ENCODE data around the gene GGA2.
"Not testable (repeated sequence)": the region's sequence is repeated elsewhere in the genome, so short reads cannot be mapped to it uniquely, and the experiment has no call there.

The GGA2 gene

GRCh38 chr16:23491490-23492391 is 18.6 kb downstream of the GGA2 start:
- no peaks in the 10 kb centered on the region for H3K27me3 ChIP-seq (ENCODE audit: insufficient read depth, low read length)
- no peak overlapping the region for H3K4me3 ChIP-seq (ENCODE audit: low read length)
- H3K9me3 ChIP-seq (ENCODE audit: low read length) = no peaks in the 10 kb centered on the region
- H3K4me1 ChIP-seq (ENCODE audit: insufficient read depth, low read length) = no peaks in the 10 kb centered on the region
- H3K36me3 ChIP-seq (ENCODE audit: insufficient read depth, low read length) = peaks cover 76% of the 10 kb centered on the region
- no peak overlapping the region for H2AFZ ChIP-seq (ENCODE audit: low read depth, low read length)

GRCh38 chr16:23486480-23486879 is 23.8 kb downstream of the GGA2 start:
- Histone ChIP-seq H3K9me3 (ENCODE audit: low read length) (no peaks in the 10 kb centered on the region), H3K4me1 (ENCODE audit: insufficient read depth, low read length) (no peaks in the 10 kb centered on the region), H2AFZ (ENCODE audit: low read depth, low read length) (no peak overlapping the region), H3K4me3 (ENCODE audit: low read length) (no peak overlapping the region), H3K36me3 (ENCODE audit: insufficient read depth, low read length) (peaks cover 82% of the 10 kb centered on the region), H3K27me3 (ENCODE audit: insufficient read depth, low read length) (no peaks in the 10 kb centered on the region)

- Histone ChIP-seq H3K9me3 (ENCODE audit: low read length) (no peaks in the 10 kb centered on the region), H3K27me3 (ENCODE audit: insufficient read depth, low read length) (no peaks in the 10 kb centered on the region), H2AFZ (ENCODE audit: low read depth, low read length) (no peak overlapping the region), H3K4me1 (ENCODE audit: insufficient read depth, low read length) (no peaks in the 10 kb centered on the region), H3K4me3 (ENCODE audit: low read length) (no peak overlapping the region), H3K36me3 (ENCODE audit: insufficient read depth, low read length) (peaks cover 82% of the 10 kb centered on the region)
Observed at GRCh38 chr16:23485841-23486240, 24.5 kb downstream of the GGA2 start.

DNA sequence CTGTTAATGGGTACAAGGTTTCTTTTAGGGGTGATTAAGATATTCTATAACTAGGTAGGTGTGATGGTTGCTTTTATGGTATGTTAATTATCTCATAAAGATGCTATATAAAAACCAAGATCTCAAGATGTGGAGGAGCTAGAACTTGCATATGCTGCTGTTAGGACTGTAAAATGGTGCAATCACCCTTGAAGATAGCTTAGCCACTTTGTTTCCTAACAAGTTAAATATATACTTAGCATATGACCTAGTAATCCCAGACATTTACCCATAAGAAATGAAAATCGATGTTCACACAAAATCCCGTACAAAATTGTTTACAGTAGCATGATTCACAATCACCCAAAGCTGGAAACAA is 25.1 kb downstream of the GGA2 start:
- Histone ChIP-seq H2AFZ (ENCODE audit: low read depth, low read length) (no peak overlapping the region), H3K36me3 (ENCODE audit: insufficient read depth, low read length) (peaks cover 86% of the 10 kb centered on the region), H3K4me3 (ENCODE audit: low read length) (no peak overlapping the region), H3K4me1 (ENCODE audit: insufficient read depth, low read length) (no peaks in the 10 kb centered on the region), H3K27me3 (ENCODE audit: insufficient read depth, low read length) (no peaks in the 10 kb centered on the region), H3K9me3 (ENCODE audit: low read length) (no peaks in the 10 kb centered on the region)

- H2AFZ ChIP-seq (ENCODE audit: low read depth, low read length) = no peak overlapping the region
- H3K36me3 ChIP-seq (ENCODE audit: insufficient read depth, low read length) = peaks cover 86% of the 10 kb centered on the region
Observed at GRCh38 chr16:23484510-23485256, 25.6 kb downstream of the GGA2 start.

GRCh38 chr16:23483492-23483891 is 26.8 kb downstream of the GGA2 start:
- H2AFZ ChIP-seq (ENCODE audit: low read depth, low read length); H3K27me3 ChIP-seq (ENCODE audit: insufficient read depth, low read length); H3K9me3 ChIP-seq (ENCODE audit: low read length); H3K4me1 ChIP-seq (ENCODE audit: insufficient read depth, low read length); H3K4me3 ChIP-seq (ENCODE audit: low read length): not testable (repeated sequence)
- peaks cover 89% of the 10 kb centered on the region for H3K36me3 ChIP-seq (ENCODE audit: insufficient read depth, low read length)

More at GRCh38 chr16:23484510-23485256, 25.6 kb downstream of the GGA2 start:
- H3K4me3 ChIP-seq (ENCODE audit: low read length) = no peak overlapping the region
- H3K9me3 ChIP-seq (ENCODE audit: low read length) = no peaks in the 10 kb centered on the region
- no peaks in the 10 kb centered on the region for H3K4me1 ChIP-seq (ENCODE audit: insufficient read depth, low read length)
- H3K27me3 ChIP-seq (ENCODE audit: insufficient read depth, low read length) = no peaks in the 10 kb centered on the region

DNA sequence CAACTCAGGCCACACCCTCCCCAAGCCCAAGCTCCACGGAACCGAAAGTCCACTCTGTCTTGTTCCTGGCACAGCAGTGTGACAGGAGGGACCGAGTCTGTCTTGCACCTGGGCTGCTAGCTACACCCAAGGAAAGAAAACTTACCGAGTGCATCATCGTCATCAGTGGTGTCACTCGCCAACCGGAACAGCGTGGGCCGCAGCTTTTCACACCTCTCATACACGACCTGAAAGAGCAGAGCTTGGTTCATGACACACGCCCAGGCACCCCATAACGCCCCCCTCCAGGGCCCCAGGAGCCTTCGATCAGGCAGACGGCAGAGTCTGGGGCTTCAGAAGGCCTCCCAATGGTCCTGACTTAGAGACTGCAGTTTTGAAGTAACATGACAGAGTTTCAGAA is 27.5 kb downstream of the GGA2 start:
- Histone ChIP-seq H3K4me3 (ENCODE audit: low read length) (no peak overlapping the region), H2AFZ (ENCODE audit: low read depth, low read length) (no peak overlapping the region), H3K27me3 (ENCODE audit: insufficient read depth, low read length) (no peaks in the 10 kb centered on the region), H3K9me3 (ENCODE audit: low read length) (no peaks in the 10 kb centered on the region), H3K4me1 (ENCODE audit: insufficient read depth, low read length) (no peaks in the 10 kb centered on the region), H3K36me3 (ENCODE audit: insufficient read depth, low read length) (peaks cover 86% of the 10 kb centered on the region)

GRCh38 chr16:23480257-23480656 is 30.0 kb downstream of the GGA2 start:
- Histone ChIP-seq H2AFZ (ENCODE audit: low read depth, low read length) (no peak overlapping the region), H3K27me3 (ENCODE audit: insufficient read depth, low read length) (no peaks in the 10 kb centered on the region), H3K4me3 (ENCODE audit: low read length) (no peak overlapping the region), H3K9me3 (ENCODE audit: low read length) (no peaks in the 10 kb centered on the region), H3K4me1 (ENCODE audit: insufficient read depth, low read length) (no peaks in the 10 kb centered on the region), H3K36me3 (ENCODE audit: insufficient read depth, low read length) (peaks cover 86% of the 10 kb centered on the region)

DNA sequence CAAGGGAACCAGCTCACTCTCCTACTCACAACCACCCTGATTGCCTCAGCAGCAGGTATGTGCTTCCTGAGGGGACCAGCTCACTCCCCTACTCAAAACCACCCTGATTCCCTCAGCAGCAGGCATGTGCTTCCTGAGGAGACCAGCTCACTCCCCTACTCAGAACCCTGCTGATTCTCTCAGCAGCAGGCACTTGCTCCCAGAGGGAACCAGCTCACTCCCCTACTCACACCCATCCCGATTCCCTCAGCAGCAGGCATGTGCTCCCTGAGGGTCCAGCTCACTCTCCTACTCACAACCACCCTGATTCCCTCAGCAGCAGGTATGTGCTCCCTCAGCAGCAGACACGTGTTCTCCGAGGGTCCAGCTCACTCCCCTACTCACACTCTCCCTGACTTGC is 31.2 kb downstream of the GGA2 start:
- Histone ChIP-seq H3K4me1 (ENCODE audit: insufficient read depth, low read length) (no peaks in the 10 kb centered on the region), H2AFZ (ENCODE audit: low read depth, low read length) (no peak overlapping the region), H3K4me3 (ENCODE audit: low read length) (no peak overlapping the region), H3K27me3 (ENCODE audit: insufficient read depth, low read length) (no peaks in the 10 kb centered on the region), H3K36me3 (ENCODE audit: insufficient read depth, low read length) (peaks cover 83% of the 10 kb centered on the region), H3K9me3 (ENCODE audit: low read length) (no peaks in the 10 kb centered on the region)

GRCh38 chr16:23478566-23478965 is 31.7 kb downstream of the GGA2 start:
- H3K4me1 ChIP-seq (ENCODE audit: insufficient read depth, low read length) = no peaks in the 10 kb centered on the region
- peaks cover 89% of the 10 kb centered on the region for H3K36me3 ChIP-seq (ENCODE audit: insufficient read depth, low read length)
- no peaks in the 10 kb centered on the region for H3K27me3 ChIP-seq (ENCODE audit: insufficient read depth, low read length)
- H3K9me3 ChIP-seq (ENCODE audit: low read length) = no peaks in the 10 kb centered on the region
- H2AFZ ChIP-seq (ENCODE audit: low read depth, low read length) = no peak overlapping the region
- no peak overlapping the region for H3K4me3 ChIP-seq (ENCODE audit: low read length)

- H3K36me3 ChIP-seq (ENCODE audit: insufficient read depth, low read length) = peaks cover 83% of the 10 kb centered on the region
Observed at GRCh38 chr16:23476289-23476688, 34.0 kb downstream of the GGA2 start.

GRCh38 chr16:23469814-23470213 is 40.5 kb downstream of the GGA2 start:
- Histone ChIP-seq H3K4me3 (ENCODE audit: low read length) (no peak overlapping the region), H3K36me3 (ENCODE audit: insufficient read depth, low read length) (peaks cover 79% of the 10 kb centered on the region), H2AFZ (ENCODE audit: low read depth, low read length) (no peak overlapping the region), H3K4me1 (ENCODE audit: insufficient read depth, low read length) (no peaks in the 10 kb centered on the region), H3K27me3 (ENCODE audit: insufficient read depth, low read length) (no peaks in the 10 kb centered on the region), H3K9me3 (ENCODE audit: low read length) (no peaks in the 10 kb centered on the region)

More at GRCh38 chr16:23476289-23476688, 34.0 kb downstream of the GGA2 start:
- Histone ChIP-seq H3K9me3 (ENCODE audit: low read length) (no peaks in the 10 kb centered on the region), H3K4me3 (ENCODE audit: low read length) (no peak overlapping the region), H3K4me1 (ENCODE audit: insufficient read depth, low read length) (no peaks in the 10 kb centered on the region), H3K27me3 (ENCODE audit: insufficient read depth, low read length) (no peaks in the 10 kb centered on the region), H2AFZ (ENCODE audit: low read depth, low read length) (no peak overlapping the region)

DNA sequence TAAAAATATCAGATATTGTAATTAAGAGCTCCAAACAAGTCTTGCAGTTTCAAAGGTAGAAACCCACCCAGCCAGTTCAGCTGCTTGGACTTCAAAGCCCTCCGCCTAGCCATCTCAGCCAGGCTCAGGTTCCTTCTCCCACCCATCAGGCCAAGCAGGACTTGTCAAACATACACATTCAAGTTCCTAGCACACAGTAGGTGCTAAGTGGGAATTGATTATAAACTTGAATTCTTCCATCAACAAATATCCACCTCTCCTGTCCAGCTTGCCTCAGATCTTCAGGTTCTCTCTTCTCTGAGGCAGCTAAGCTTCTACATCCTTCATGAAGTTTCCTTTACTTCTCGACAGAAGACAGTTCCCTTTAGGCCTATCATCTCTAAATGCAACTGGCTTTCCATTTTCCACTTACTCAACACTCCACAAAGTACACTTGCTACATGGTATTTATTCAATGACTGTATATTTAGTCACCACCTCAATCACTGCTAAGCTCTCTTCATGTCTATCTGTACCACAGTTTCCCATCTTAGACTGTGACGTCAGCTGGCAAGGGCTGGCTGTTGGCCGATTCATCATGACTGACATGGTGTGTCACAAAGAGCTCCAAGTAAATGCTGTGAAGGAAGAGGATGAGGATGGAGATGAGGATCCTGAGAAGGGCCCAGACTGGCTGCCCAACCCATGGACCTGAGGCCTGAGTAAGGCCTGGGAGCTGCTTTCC is 44.0 kb downstream of the GGA2 start:
- no peaks in the 10 kb centered on the region for H3K4me1 ChIP-seq (ENCODE audit: insufficient read depth, low read length)
- H3K9me3 ChIP-seq (ENCODE audit: low read length) = no peaks in the 10 kb centered on the region
- H3K27me3 ChIP-seq (ENCODE audit: insufficient read depth, low read length) = no peaks in the 10 kb centered on the region
- no peak overlapping the region for H2AFZ ChIP-seq (ENCODE audit: low read depth, low read length)
- H3K4me3 ChIP-seq (ENCODE audit: low read length) = no peak overlapping the region
- peaks cover 64% of the 10 kb centered on the region for H3K36me3 ChIP-seq (ENCODE audit: insufficient read depth, low read length)

Measured in neuron (in vitro differentiated cells).